Subcutaneous preadipocyte (primary cell): ENCODE measurements around the gene GNAS-AS1. TPM values are rescaled to one million over a fixed set of nuclear protein-coding genes. Genes with fewer than 3 reads are reported as not detected.

Experiments used
- small RNA-seq: library from RNA; depleted of rRNA; stranded (forward); fragments of <200 nt; gene quantifications from one replicate; pipeline ENCODE3, GENCODE V24; 2012
- total RNA-seq: library from RNA; depleted of rRNA; stranded (reverse); fragments of >200 nt; gene quantifications from 2 replicates; pipeline ENCODE4 v1.2.3, GENCODE V29; 2012

GNAS-AS1 gene
- 1.1 and 2.0 TPM in 2 replicates for total RNA-seq

DNA sequence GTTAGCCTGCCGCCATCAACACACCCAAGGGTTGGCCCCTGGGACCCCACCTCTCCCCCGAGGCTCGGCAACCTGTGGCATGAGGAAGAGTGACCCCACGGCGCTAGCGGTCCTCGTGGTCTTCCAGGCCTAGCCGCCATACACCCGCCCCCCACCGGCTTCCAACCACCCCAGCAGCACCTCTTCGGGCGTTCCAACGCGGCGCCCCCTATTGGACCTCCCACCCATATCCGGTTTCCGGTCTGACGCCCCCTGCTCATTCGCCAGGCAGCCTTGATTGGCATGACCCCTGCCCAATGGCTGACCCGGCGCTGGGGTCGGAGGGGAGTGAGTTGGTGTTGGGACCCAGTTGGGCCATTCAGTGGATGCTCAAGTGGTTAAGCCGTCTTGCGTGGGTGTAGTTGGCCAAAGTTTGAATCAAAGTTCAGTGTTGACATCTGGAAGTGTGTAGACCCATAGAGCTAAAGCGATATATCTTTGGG lies at the start of gene GNAS-AS1:
TSS of gene GNAS-AS1 (minus strand) at position 210 of the 482 bp plus-strand sequence.

DNA sequence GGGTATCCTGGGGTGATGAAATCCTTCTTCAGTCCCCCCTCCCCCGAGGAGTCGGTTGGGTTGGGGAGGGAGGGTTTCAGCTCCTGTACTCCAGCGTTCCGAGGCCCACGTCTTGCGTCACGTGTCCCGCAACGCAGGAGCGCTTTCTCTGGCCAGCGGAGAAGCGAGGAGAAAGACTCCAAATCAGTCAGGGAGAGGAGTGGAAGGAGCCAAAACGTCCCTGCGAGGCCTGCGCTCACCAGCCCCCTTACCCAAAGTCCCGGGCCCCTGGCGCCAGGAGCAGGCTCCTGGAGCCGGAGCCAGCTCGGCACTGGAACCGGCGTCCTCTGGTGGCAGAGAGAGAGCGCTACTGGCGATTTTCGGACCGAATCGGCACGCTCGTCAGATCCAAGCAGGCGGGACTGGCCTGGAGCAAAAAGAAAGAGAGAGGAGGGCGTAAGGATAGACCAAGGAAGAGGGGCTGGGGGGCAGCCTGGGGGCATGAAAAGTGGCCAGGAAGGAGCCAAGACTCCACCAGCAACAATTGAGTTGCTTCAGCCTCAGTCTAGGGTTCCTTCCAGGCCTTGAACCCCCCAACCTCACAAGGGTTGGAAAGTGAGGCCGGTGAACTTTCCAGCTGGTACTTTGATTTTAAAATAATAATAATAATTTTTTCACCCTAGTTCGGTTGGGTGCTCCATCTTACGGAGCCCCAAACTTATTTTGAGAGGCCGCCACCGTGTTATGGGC lies 2.0 kb upstream of the GNAS-AS1 start, which contains the start of gene GNAS:
TSS of gene GNAS (plus strand) at position 174 of the 729 bp plus-strand sequence.

Small RNA genes lying within 50 kb of the gene (small RNA-seq; reads per million reads assigned to genes)
- not detected for gene MIR298
- not detected for gene RF02127
- gene RF02128: not detected
- gene RF02130: not detected
- not detected for gene RF02131

Other genes starting within 250 kb of the GNAS-AS1 start
- gene STX16, start 199.6 kb downstream of the GNAS-AS1 start, total RNA-seq: 19.8 and 24.8 TPM in 2 replicates
- 26.0 and 44.1 TPM in 2 replicates for gene NPEPL1, start 158.1 kb downstream of the GNAS-AS1 start, total RNA-seq
- 235 and 334 TPM in 2 replicates for gene GNAS, start 1.8 kb upstream of the GNAS-AS1 start, total RNA-seq
- gene NELFCD, start 130.4 kb upstream of the GNAS-AS1 start, total RNA-seq: 42.3 and 65.7 TPM in 2 replicates
- gene CTSZ, start 156.4 kb upstream of the GNAS-AS1 start, total RNA-seq: 67.1 and 84.9 TPM in 2 replicates
- gene TUBB1, start 168.5 kb upstream of the GNAS-AS1 start, total RNA-seq: under 0.01 TPM in 1 of 2 replicates, not detected in the other
- gene ATP5F1E, start 181.4 kb upstream of the GNAS-AS1 start, total RNA-seq: 16.2 and 23.1 TPM in 2 replicates
- 74.2 and 82.7 TPM in 2 replicates for gene PRELID3B, start 191.9 kb upstream of the GNAS-AS1 start, total RNA-seq